ENCODE data around the gene PTPN7.

GRCh38 chr1:202151045-202151444 is 9.4 kb downstream of the PTPN7 start:
- TF ChIP-seq CTCF (optimal IDR thresholded peaks at IDR 0.05 in 1 of 3, IDR thresholded peaks at IDR 0.05 in 1 of 3, conservative IDR thresholded peaks at IDR 0.05 in 1 of 3; ENCODE audit: extremely low read depth in 1 of 3, insufficient read depth in 2 of 3, low read length in 3 of 3) (no peak), EZH2 (IDR thresholded peaks at IDR 0.05; ENCODE audit: low read length) (no peak)
